Activated naive CD4-positive, alpha-beta T cell (primary cell): Measurements from ENCODE around the gene NELL2.
"Not testable (repeated sequence)": the region's sequence is repeated elsewhere in the genome, so short reads cannot be mapped to it uniquely, and the experiment has no call there.

Source experiments
- DNase-seq, 4 experiments: peaks; one replicate each; lab custom pipeline; 2025; lab: John Stamatoyannopoulos, UW

NELL2 gene

DNA sequence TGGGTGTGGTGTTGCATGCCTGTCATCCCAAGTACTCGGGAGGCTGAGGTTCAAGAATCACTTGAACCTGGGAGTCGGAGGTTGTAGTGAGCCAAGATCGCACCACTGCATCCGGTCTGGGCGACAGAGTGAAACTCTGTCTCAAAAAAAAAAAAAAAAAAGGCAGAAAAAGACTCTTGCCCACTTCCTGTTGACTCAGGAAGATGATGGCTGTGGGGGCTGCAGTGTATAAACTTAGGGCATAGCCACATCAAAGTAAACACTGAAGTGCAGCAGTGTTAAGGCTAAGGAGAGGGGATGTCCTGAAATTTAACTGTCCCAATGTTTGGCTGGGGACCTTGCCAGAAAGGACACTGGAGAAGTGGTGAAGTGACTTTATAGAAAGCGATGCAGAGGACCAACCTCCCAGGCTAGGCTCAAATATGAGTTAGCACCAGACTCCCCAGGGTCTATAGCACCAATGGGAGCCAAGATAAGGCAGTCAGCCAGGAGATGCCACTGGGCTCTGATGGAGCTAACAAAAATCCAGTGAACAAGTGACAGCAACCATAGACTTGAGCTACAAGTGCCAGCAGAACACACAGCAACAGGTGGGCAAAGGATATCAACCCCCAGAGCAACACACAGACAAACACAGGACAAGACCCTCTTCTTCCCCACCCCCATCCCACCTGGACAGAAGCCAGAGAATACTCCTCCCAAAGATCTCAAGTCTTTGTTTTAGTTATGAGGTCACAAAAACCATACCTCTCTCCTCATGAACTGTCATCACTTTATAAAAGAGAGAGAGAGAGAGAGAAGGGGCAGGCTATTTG lies 28.0 kb downstream of the NELL2 start:
- DNase-seq = peak in 2 of 4 experiments; percentile 31 to 43

DNA sequence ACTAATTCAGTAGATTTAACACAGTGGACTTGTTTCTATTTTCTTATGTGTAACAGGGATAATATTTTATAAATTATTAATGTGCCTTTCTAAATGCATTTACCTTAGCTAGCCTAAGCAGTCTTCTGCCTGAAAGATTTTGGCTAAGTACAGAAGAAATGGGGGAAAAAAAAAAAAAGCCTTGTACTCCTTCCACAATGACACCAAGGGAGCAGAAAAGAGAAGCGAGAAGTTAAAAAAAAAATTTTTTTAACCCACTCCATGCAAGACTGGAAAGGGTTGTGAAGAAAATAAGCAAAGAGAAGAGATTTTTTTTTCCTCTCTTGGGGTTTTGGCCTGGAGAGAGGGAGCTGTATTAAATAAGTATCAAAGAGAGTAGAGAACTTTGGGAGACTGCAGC lies 28.7 kb downstream of the NELL2 start:
- DNase-seq = no peak

DNA sequence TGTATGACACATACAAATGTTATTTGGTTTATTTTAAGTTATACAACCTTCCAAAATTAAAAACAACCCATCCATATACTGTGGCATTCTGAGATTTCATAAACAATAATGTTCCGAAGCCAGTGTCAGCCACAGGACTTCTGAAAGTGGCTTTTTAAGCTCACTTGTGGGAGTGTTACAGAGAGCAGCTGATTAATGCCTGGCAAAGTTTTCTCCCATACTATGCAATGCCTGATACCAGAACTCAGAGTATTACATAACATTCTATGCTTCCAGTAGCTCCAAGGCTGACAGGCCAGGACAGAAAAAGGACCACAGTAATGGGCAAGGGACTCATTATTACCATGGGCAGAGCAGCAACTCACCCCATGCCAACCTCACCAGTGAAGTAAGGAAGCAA lies 29.3 kb downstream of the NELL2 start:
- DNase-seq = no peak

DNA sequence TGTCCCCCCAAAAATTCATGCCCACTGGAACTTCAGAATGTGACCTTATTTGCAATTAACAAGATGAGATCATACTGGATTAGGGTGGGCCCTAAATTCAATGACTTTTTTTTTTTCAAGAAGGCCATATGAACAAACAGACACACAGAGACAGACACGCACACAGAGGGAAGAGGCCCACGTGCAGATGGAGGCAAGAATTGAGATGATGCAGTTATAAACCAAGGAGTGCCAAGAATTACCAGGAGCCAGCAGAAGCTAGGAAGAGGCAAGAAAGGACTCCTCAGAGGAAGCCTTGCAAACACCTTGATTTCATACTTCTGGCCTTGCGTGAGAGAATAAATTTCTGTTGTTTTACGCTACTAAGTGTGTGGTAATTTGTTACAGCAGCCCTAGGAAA lies 33.4 kb downstream of the NELL2 start:
- no peak for DNase-seq

DNA sequence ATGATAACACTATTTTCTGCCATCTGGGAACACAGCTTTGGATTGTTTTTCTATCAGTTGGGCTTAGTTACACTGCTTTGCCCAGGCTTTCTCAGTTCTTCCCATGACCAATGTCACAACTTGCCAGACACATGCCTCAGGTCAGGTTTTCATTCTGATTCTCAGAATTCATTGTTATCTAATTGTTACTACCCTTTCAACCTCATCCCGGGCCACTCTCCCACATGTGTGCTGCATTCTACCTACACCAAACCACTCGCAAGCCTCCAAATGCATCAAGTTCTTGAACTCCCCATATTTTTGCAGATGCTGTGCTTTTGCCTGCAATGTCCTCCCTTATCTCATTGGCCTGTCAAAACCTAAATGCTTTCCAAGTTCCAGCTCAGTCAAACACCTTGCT lies 36.3 kb downstream of the NELL2 start:
- no peak for DNase-seq

DNA sequence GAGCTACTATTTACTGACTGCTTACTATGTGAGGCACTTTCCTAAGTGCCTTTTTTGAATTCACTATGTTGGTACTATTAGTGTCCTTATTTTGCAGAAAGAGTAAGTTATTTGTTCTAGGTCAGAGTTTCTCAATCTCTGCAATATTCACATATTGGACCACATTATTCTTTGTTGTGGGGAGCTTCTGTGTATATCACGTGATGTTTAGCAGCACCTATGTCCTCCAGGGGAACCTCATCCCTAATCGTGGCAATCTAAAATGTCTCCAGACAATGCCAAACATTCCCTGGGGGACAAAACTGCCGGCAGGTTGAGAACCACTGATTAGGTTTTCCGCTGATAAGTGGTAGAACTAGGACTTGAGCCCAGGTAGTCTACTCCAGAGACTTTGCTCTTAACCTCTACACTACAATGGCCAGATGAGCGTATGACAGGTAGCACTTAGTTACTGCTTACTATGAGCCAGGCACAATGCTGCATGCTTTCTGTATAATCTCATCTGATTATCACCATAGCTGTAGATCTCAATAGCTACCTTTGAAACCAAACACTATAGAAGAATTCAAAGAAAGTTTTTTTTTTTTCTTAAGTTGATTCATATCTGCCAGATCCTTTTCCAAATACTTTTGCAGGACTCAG lies 38.9 kb downstream of the NELL2 start:
- DNase-seq = no peak

DNA sequence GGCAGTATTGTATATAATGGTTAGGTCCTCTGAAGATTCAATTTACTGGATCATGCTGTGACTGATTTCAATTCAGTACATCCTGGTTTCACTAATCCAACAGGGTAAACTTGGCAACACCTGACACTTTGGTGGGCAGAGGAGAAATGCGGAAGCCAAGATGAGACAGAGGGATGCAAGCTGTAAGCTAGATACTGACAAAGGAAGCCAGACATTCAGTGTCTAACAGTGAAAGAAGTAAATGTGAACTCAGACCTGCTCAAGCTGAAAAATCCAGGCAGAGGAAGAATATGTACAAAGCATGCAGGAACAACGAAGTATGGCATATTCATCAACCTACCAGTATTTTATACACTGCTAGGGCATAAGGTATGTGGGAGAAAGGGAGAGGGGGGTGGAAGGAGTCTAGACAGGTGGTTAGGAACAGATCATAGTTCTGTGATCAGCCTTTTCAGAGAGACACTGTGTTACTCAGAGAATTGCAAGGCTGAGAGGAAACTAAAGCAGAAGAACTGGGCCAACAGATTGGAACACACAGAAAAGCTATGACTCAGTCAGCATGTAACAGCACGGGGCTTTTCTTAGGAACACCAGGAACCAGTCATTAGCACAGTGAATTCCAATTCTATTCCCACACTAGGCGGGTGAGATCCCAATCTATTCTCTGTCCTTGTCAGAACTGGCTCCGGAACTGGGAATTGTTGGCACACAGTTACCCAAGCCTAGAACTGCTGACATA lies 40.3 kb downstream of the NELL2 start:
- DNase-seq = no peak

DNA sequence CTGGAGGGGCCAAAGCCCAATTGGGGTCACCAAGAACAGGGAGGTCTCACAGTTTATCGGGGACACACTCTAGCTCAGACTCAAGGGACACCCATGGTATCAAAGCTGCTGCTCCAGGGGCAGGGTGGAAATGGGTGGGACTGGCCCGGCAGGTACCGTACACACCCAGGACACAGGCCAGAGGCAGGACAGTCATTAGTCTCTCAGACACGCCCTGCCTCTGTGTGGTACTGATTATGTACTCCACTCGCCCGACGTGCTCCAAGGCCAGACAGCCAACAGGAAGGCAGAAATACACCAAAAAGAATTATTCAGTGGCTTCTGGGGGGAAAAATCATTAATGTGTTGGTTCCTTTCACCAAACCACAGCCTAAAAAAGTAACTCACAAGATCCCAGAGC lies 41.1 kb downstream of the NELL2 start:
- DNase-seq = not testable (repeated sequence)

DNA sequence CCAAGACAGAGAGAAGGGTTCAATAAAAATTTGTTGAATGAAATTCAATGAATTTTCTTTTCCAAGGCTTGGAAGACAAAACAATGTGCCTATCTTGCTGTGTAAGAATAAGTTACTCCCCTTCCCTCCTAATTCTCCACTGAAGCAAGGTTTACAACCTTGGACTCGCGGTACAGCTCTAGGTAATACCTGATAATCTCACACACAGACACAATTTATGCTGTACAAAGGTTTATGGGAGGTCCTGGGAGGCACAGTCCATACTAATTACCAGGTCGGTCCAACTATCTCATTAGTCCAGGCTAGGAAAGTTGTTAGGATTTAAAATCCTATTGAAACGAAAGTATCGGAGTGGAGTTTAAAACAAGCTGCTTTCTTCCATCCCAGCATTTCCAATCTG lies 42.6 kb downstream of the NELL2 start:
- no peak for DNase-seq

DNA sequence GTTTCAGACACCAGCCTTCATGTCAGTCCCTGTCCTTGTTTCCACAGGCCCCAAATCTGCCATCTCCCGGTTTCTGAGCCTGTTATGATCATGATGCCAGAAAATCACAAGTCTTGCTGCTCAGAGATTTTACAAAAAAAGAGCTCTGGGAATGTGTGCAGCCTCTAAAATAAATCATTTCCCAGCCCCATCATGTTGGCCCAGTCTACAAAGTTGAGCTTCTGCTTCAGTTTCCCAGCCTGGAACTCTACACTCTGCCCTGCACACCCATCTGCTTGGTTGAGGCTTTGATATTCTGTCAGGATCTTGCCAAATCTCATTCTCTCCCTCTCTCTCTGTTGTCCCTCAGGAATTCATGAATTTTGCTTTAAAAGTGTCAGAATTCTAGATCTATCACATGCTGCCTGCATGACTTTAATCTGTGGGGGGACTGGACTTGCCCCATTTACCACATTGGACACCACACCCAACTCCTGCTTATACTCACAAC lies 45.5 kb downstream of the NELL2 start:
- no peak for DNase-seq

DNA sequence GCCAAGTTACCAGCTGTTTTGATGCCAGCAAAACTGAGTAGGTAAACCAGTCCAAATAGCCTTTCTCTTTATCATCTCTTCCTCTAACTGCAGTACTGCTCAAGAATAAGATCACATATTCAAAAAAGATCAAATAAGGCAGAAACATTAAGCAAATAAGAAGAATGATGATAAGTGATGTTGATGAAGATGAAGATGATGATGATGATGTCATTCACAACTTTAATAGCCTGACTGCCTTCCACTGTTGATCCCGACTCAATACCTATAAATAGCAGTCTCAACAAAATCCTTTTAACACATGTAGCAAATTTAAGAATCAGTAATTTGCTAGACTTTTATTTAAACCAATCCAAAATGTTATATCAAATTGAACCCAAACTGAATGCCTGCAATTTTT lies 47.1 kb downstream of the NELL2 start:
- no peak for DNase-seq

DNA sequence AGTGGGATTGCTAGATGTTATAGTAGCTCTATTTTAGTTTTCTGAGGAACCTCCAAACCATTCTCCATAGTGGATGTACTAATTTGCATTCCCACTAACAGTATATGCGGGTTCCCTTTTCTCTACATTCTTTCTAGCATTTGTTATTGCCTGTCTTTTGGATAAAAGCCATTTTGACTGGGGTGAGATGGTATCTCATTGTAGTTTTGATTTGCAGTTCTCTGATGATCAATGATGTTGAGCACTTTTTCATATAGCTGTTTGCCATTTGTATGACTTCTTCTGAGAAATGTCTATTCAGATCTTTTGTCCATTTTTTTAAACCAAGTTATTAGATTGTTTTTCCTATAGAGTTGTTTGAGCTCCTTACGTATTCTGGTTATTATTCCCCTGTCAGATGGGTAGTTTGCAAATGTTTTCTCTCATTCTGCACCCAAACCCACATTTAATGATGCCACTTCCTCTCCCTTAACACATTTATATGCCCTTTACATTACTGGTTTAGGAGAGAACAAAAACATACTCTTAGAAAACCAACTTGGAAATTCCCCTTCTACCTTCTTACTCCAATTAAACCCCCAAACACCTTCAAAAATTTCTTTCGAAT lies 48.2 kb downstream of the NELL2 start:
- no peak for DNase-seq

DNA sequence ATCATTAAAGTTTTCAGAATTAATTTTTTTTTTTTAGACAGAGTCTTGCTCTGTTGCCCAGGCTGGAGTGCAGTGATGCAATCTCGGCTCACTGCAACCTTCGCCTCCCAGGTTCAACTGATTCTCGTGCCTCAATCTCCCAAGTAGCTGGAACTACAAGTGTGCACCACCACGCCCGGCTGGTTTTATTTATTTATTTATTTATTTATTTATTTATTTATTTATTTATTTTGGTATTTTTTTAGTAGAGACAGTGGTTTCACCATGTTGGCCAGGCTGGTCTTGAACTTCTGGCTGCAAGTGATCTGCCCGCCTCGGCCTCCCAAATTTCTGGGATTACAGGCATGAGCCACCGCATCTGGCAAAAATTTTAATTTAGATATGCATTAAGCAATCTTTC lies 54.4 kb downstream of the NELL2 start:
- not testable (repeated sequence) for DNase-seq

DNA sequence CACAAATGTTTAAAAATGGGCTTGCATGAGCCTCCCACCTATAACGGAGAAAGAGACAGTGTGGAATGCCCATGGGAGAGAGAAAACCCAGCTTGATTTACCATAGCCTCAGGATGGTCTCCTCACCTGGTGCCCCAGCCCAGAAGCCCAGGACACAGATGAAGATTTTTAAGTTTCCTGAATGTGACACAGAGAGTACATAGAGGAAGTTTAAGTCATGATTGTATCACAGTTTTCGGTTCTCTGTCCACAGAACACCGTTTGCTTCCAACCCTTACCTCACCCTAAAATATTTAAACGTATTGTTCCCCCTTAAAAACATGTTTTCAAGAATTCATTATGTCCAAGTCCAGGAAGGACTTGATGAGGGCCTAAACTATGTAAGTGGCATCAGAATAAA lies 56.2 kb downstream of the NELL2 start:
- DNase-seq = no peak

DNA sequence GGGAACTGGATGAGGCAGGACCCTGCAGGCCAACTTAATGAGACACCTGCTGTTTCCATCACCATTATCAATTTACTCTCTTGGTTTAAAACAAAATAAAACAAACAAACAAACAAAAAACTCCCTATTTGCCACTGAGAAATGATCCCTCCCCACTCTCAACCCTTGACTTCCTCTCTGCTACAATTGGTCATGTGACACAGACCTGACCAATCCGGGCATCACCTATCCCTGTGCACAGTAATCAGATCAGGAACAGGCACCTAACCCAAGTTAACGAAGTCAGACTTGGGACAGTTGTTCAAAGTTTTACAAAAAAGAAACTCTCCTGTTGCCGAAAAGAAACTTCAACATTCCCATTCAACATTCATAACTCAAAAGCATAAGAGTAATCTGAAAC lies 58.4 kb downstream of the NELL2 start:
- no peak for DNase-seq

DNA sequence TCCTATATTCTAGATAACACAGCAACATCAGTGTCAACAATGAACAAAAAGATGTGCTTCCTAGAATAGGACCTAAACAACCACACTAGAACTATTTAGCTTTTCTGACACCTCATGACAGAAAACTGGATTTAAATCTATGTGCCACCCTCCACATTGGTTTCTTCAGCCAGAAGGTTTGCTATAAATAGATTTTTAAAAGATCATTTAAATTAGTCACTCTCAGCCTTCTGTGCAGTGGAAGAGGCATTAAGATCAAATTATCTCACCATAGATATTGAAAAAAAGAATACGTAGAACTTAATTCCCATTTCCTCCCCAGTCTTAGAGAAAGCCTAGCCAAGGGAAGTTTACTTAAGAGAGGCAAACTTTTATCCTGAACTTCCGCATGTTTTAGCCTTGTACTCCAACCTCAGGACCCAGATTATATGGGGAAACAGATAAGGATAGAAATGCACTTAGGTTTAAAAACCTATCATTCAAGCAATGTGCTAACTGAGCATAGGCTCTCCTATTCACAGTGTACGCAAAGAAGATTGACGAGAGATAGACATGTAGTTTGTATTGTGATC lies 59.6 kb downstream of the NELL2 start:
- DNase-seq = no peak

DNA sequence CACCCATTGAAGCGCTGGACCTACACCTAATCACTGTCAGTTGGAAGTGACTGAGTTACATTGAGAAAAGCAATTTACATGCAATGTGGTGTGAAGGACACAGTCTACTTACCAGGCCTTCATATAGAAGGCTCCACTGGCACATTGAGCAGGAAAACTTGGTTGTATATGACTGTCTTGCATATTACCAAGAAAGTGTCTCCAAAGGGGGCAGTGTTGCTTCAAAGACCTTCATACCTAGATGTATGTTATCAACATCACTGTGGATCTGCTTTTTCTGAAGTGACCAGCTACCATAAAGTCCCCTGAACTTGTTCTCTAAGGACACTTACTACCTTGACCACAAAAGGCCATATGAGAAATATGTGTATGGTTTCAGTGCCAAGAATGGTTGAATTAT lies 64.1 kb downstream of the NELL2 start:
- DNase-seq = no peak

DNA sequence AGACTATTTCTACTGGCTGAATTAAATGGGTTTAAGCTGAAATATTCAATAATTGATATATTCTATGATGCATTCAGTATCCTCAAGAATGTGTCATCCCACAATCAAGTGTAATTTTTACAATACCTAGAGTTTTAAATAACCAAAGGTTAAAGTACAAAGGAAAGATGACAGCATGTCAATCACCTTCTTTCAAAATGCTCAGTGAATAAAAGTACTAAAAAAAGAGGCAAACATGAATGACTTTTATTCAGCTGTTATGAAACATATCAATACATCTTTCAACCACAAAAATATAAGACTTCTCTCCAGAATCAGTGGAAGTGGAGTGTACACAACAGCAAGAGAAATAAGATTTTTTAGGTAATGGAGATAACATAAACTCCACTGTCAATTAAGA lies 72.0 kb downstream of the NELL2 start:
- DNase-seq = no peak

DNA sequence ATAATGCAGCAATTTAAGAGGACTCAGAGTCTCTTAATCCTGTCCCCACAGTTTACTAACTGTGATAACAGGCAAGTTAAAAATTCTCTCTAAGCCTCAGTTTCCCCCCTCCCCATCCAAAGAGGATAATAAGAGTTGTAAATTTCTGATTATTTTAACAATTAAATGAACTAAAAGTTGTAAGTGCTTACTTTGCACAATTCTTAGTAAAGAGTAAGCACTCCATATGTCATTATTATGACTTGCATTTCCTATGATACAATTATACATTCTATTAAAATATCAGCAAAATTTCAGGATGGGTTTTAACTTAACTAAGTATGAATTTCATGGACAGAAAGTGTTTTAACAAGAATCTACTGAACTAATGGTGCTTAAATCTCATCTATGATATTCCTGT lies 80.1 kb downstream of the NELL2 start:
- no peak for DNase-seq

DNA sequence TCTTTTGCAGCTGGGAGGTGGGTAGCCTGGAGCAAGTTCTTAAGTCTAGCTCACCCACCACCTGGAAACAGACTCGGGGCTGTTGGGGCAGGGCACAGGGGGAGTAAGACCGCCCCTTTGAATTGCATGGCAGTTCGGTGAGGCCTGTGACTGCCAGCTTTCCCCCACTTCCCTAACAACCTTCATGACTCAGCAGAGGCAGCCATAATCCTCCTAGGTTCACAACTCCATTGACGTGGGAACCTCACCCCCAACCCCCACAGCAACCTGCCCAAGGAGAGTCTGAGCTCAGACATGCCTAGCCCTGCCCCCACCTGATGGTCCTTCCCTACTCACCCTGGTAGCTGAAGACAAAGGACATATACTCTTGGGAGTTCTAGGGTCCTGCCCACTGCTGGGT lies 87.4 kb downstream of the NELL2 start:
- DNase-seq = no peak

DNA sequence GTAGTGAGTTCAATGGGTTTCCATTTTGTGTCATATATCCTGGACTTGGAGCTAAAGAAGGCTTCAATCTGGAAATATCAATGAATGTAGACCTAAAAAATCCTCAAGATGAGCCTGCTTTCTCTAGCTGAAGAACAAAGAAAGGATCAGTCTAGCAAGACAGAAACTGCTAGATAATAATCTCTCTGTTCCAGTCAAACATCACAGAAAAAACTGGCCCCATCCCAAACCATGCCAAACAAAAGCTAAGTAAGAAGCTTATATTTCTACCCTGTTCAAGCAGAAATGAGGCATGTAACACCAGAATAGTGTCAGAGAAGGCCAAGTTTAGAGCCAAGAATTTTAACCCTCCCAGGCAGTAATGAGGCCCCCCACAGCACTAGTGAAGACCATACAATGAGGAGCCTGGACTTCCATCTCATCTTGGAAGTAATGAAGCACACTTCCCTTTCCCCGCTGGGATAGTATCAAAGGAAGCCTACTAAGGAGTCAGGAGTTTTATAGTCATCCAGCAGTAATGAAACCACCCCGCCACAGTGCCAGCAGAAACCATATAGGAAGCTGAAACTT lies 95.8 kb downstream of the NELL2 start:
- no peak for DNase-seq

DNA sequence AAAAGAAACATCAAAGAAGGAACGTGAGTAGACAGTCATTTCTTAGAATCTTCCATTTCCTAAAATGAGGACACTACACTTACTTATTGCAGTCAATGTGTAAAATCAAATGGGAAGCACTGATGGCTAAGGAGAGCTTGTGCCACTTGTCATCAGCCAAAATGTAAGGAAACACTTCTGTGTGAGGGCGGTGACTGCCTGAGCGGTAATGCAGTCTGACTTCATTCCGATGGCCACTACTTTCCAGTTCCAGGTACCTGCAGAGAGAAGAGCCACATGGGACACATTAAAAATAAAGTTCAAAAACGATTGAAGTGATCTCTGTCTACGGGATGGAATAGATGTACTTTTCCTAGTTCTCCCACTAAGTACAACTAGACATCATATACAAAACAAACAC lies 96.3 kb downstream of the NELL2 start:
- DNase-seq = no peak
